ENCODE measurements around the gene DENND2C. TPM values are rescaled to one million over a fixed set of nuclear protein-coding genes. Genes with fewer than 3 reads are reported as not detected.

Gene DENND2C
- 2.6 TPM for total RNA-seq
- long read RNA-seq, partial matches to known transcripts: 0 of 1 reads
- long read RNA-seq, other reads (novel, unspliced or antisense): 1 of 1 reads

DNA sequence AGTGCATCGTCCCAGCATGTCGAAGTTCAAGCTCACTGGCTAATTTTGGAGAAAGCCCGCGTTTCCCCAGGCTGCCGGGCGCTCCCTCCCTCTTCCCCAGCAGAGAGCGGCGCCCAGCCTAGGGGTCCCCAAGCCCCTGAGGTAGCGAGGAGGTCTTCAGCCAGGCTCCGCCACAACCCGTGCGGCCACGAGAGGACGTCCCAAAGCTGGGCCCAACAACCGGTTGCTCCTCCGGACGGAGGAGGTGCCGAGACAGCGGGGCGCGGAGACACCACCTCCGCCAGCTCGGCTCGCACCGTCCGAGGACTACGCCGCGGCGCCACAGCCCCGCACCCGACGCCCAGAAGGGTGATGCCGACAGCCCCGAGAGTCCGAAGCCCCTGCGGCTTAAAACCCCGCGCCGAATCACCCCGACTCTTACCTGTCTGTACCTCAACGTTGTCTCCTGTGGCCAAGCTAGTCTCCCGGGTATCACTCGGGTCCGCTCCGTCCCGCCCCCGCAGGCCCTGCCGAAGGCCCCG, at the start of gene DENND2C:
DENND2C (minus strand) TSS at position 488 of the 521 bp plus-strand sequence. CDS start 44,065 bp downstream, outside the sequence.
- peak; percentile 74 for ATAC-seq (ENCODE audit: poor library complexity)
- DNase-seq: no peak
- intact Hi-C loops (cut with DNase I): no loop called here

- DNase-seq: no peak
These were observed 49.6 kb upstream of the DENND2C start for GRCh38 chr1:114719424-114719787.

DNA sequence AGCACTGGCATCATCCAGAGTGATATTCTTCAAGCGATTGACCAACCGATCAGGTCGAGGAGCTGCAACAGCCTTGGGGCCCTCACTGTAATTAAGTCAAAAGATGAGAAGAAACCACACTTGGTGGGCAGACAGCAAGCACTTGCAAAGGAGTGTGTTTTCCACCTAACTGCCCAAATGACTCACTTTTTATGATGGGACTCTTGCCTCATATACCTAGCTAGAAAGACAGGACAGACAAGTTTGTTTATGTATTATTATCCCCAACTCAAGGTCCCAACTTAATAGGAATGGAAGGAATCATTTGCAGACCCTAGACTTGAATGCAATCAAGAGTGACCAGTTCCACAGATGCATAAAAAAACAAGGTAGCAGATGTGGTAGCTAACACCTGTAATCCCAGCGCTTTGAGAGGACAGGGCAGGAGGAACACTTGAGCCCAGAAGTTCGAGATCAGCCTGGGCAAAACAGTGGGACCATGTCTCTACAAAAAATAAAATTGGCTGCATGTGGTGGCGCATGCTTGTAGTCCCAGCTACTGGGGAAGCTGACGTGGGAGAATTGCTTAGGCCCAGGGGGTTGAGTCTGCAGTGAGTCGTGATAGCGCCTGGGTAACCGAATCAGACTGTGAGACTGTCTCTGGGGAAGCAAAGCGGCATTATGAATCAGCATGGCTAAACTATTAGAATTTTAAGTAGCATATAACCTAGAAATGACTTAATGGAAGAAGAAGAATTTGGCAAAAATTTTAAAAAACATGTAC, 49.0 kb upstream of the DENND2C start:
- ATAC-seq (ENCODE audit: poor library complexity) (no peak), DNase-seq (no peak)
- intact Hi-C loops (cut with DNase I): no loop called here

More at GRCh38 chr1:114719424-114719787, 49.6 kb upstream of the DENND2C start:
- ATAC-seq (ENCODE audit: poor library complexity): no peak
- intact Hi-C loops (cut with DNase I): no loop called here

DNA sequence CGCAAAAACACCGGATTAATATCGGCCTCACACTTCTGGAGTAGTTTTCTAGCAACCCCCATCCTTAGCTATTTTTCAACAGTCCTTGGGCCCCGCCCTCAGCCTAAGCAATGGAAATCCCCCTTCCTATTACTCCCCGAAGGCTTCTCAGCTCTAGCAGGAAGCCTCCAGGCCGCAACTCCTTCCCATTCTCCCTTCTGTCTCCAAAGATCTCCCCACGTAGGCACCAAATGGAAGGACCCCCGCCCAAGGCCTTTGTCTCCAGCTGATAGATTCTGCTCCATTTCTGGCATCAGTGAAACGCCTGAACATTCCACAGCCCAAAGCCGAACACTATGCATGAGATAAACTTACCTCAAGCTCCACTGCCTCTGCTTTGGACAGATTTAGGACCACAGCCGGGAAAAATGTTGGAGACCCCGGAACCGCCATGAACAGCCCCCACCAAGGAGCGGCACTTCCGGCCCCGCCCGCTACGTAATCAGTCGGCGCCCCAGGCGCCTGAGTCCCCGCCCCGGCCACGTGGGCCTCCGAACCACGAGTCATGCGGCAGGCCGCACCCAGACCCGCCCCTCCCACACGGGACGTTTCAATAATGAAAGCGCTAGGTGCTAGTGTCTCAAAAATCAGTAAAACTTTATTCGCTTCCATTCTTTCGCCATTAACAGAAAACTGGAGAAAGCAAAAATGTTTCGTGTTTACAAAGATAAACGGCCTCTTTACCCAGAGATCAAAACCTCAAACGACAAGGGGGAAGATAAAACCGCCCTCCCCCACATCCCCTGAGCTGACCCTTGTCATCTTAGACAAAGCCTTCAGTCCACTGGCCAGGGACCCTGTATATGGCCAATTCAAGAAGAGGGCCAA, 46.7 kb upstream of the DENND2C start, which contains the start of gene NRAS:
NRAS (minus strand) TSS at position 468 of the 867 bp plus-strand sequence. CDS start 611 bp downstream, outside the sequence.
- DNase-seq: peak; percentile 97
- peak; percentile 100 for ATAC-seq (ENCODE audit: poor library complexity)
- intact Hi-C loops (cut with DNase I): no loop called here

GRCh38 chr1:114715952-114716303, 46.1 kb upstream of the DENND2C start:
- DNase-seq (no peak), ATAC-seq (ENCODE audit: poor library complexity) (no peak)
- intact Hi-C loops (cut with DNase I): no loop called here

- DNase-seq (no peak), ATAC-seq (ENCODE audit: poor library complexity) (no peak)
- intact Hi-C loops (cut with DNase I): no loop called here
These were observed 43.1 kb upstream of the DENND2C start for GRCh38 chr1:114712977-114713376.

- ATAC-seq (ENCODE audit: poor library complexity) (no peak), DNase-seq (no peak)
- intact Hi-C loops (cut with DNase I): no loop called here
These were observed 40.5 kb upstream of the DENND2C start for GRCh38 chr1:114710360-114710759.

DNA sequence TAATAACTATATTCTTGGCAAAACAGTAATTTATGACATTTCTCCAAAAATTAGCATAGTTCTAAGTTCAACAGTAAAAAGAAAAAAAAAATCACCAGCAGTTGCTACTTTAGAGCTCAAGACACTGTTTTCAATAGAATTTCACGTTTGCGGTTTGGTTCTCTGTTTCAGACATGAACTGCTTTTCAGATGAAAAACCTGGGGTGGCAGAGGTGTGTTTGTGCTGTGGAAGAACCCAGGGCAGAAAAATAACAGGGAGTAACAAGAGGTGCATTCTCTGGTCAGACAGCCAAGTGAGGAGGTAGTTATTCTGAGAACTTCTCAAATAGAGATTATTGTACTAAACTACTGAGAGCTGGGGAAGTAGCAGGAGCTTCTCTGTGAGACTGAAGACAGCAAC, 37.8 kb upstream of the DENND2C start:
- no peak for DNase-seq
- intact Hi-C loops (cut with DNase I): no loop called here
- ATAC-seq (ENCODE audit: poor library complexity): no peak

GRCh38 chr1:114703242-114703641, 33.4 kb upstream of the DENND2C start:
- ATAC-seq (ENCODE audit: poor library complexity) (no peak), DNase-seq (no peak)
- intact Hi-C loops (cut with DNase I): no loop called here

DNA sequence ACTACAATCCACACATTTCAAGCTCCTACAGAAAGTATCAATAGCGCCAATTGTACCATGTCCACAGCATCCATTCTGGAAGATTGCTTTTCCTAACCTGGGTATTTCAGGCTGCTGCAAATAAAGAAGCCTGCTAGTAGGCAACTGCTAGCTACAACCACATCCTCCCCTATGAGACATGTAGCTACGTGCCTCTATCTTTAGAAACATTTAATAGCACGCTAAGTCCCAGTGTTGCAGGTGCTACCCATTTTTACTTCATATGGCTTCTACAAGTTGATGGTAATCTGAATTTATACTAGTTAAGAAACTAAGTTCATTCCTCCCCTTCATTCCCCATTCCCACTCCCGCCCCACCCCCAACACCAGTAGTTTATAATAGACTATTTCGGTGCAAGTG, 32.9 kb upstream of the DENND2C start:
- ATAC-seq (ENCODE audit: poor library complexity) (no peak), DNase-seq (no peak)
- intact Hi-C loops (cut with DNase I): no loop called here

- intact Hi-C loops (cut with DNase I): no loop called here
- no peak for ATAC-seq (ENCODE audit: poor library complexity)
These were observed 32.1 kb upstream of the DENND2C start for GRCh38 chr1:114701931-114702330.

GRCh38 chr1:114700036-114700600, 30.3 kb upstream of the DENND2C start:
- no peak for DNase-seq
- no peak for ATAC-seq (ENCODE audit: poor library complexity)
- intact Hi-C loops (cut with DNase I): no loop called here

More at GRCh38 chr1:114701931-114702330, 32.1 kb upstream of the DENND2C start:
- no peak for DNase-seq

DNA sequence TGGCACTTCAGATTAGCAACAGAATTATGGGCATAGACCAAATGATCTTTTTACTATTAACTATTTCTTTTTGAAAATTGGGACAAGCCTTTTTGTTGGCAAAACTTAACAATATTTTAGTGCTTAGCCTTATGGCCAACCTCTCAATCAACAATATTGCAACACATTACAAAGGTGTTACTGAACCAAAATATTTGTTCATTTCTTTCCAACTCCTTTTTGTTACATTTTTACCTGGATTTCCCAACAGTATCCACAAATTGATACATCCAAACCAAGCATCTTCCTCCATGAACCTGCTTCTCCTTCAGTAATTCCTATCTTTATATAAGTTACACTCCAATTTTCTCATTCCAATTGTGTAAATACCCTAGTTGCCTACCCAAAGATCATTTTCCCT, 27.0 kb upstream of the DENND2C start:
- ATAC-seq (ENCODE audit: poor library complexity): no peak
- no peak for DNase-seq
- intact Hi-C loops (cut with DNase I): no loop called here

DNA sequence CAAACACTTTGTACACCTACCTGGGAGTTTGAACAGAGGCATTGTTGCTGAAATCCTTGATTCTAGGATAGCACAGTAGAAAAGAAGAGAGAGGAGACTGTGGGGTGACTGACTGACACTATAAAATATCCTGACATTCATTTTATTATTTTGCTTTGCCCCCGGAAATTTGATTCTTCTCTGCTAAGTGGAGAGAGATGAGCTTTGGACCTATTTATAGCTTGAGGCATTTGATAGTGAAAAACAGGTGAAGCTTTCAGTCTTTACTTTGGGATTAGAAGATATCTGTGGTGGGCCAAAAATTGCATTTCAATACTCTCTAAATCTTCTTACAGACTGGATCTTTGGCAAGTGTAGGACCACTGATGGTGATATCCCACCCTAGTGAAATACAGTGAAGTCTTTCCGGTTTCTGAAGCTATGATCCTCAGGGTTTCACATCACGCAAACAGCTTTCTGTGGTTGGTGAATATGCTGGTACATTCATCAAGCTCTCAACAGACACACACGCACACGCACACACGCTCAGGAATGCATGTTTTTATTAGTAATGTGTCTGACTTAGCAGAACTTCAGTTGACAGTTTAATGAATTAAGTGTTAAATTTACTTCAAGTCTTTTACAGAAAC, 25.7 kb upstream of the DENND2C start, which contains the start of gene AMPD1:
AMPD1 (minus strand) TSS at position 117 of the 629 bp plus-strand sequence; CDS start at position 42, 75 bp downstream.
- intact Hi-C loops (cut with DNase I): no loop called here
- ATAC-seq (ENCODE audit: poor library complexity) (no peak), DNase-seq (no peak)

- DNase-seq (no peak), ATAC-seq (ENCODE audit: poor library complexity) (no peak)
- intact Hi-C loops (cut with DNase I): no loop called here
These were observed 24.9 kb upstream of the DENND2C start for GRCh38 chr1:114694540-114695310.

GRCh38 chr1:114692947-114693346, 23.1 kb upstream of the DENND2C start:
- intact Hi-C loops (cut with DNase I): no loop called here
- no peak for ATAC-seq (ENCODE audit: poor library complexity)
- DNase-seq: no peak

DNA sequence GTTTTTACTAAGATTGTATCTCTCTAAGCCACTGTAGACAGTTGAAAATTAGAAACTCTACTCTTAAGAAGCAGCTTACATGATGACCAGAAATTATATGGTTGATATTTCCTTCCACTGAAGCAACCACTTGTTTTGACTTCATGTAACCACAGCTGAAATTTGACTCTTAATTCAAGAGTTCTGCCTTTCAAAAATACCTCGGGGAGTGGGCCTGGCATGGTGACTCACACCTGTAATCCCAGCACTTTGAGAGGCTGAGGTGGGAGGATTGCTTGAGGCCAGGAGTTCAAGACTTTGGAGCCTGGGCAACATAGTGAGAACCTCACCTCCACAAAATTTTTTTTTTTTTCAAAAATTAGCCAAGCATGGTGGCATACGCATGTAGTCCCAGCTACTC, 21.2 kb upstream of the DENND2C start:
- no peak for ATAC-seq (ENCODE audit: poor library complexity)
- intact Hi-C loops (cut with DNase I): no loop called here
- DNase-seq: no peak

DNA sequence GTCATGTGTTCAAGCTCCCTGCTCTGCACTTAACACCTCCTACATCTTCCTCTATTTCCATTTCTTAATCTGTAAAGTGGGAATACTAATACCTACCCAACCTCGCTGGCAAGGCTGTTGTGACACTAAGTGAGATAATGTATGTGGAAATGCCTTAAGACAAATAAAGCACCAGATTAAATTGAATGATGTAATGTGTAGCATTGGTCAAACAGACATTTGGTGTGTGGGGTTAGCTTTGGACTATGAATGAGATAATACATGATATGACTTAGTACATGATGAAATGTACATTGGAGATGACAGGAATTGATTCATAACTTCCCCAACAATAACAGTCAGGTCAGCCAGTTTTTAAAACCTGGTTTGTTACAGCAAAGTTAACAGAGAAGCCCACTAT, 20.3 kb upstream of the DENND2C start:
- DNase-seq (no peak), ATAC-seq (ENCODE audit: poor library complexity) (no peak)
- intact Hi-C loops (cut with DNase I): no loop called here
